NCI-H1694 treated with DMSO at 0.1 percent for 48 hours (cell line): ENCODE data around the gene RAET1E.
"Not testable (repeated sequence)": the region's sequence is repeated elsewhere in the genome, so short reads cannot be mapped to it uniquely, and the experiment has no call there.

ENCODE experiments used
- DNase-seq: peaks from one replicate; lab custom pipeline; 2025; lab: John Stamatoyannopoulos, UW

Gene RAET1E

DNA sequence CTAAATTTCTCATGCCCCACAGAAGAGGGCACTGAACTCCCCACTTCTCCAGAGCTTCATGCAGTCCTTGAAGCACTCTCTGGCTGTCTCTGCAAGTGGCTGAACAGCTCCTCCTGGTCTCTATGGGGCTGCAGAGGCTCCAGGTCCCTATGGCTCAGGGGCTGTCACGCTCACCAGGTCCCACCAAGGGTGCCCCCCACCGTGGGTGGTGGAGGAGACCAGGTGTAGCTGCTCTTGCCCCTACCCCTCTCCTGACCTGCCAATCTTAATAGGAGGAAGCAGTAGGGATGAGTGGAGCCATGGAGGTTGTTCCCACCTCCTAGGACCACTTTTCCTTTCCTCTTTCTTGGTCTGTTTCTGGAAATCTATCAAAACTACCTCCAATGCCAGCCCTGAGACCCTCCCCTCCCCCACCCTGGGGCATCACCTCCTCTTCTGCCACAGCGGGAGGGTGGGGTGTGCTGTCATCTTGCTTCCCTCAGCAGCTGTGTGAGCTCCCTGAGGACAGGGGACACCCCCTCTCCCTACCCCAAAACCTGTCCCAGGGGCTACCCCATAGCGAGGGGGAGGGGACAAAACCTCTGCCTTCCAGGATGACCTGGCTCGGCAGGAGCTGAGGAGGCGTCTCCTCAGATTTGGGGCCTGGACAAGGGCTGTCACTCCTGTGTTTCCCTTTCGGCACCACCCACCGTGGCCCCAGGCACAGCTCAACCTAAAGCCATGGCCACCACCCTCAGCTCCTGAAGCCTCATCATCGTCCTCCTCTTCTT is 12.0 kb upstream of the RAET1E start:
- no peak for DNase-seq

DNA sequence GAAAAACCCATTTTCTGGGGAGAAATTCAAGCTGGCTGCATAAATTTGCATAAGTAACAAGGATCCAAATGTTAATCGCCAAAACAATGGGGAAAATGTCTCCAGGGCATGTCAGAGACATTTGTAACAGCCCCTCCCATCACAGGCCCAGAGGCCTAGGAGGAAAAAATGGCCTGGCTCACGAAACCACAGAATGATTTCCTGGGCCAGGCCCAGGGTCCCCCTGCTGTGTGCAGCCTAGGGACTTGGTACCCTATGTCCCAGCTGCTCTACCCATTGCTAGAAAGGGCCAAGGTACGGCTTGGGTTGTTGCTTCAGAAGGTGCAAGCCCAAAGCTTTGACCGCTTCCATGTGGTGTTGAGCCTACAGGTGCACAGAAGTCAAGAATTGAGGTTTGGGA is 10.6 kb upstream of the RAET1E start:
- DNase-seq, result not testable (repeated sequence)

DNA sequence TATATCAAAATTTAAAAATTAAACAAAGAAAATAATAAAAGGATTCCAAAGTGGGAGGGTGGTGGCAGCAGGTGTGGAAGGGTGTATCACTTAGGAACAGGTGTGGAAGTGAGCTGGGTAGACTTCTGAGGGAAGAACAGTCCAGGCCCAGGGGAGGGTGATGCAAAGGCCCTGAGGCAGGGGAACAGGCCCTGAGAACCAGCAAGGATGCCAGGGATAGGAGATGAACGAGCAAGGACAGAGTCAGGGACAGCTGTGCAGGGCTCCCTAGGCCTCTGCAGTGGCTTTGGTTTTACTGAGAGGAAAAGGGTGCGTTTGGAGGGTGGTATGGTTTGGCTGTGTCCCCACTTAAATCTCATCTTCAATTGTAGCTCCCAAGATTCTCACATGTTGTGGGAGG is 9.4 kb upstream of the RAET1E start:
- no peak for DNase-seq

DNA sequence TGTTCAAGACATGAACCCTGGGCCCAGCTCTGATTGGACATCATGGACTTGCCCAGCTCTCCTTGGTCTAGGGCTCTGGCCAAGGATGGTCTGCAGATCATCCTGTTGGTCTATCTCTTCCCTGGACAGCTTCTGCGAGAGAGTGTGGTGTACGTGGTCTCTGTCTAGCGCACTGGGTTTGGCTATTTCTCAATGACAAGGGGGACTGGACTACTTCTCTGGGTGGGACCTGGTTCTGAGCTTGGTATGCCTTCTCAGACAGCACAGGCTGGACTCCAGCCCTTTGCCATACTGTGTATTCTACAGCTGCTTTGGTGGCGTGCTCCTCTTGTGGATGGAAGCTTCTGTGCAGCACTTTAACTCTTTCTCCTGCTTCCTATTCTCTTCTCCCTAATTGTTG is 8.5 kb upstream of the RAET1E start:
- no peak for DNase-seq

DNA sequence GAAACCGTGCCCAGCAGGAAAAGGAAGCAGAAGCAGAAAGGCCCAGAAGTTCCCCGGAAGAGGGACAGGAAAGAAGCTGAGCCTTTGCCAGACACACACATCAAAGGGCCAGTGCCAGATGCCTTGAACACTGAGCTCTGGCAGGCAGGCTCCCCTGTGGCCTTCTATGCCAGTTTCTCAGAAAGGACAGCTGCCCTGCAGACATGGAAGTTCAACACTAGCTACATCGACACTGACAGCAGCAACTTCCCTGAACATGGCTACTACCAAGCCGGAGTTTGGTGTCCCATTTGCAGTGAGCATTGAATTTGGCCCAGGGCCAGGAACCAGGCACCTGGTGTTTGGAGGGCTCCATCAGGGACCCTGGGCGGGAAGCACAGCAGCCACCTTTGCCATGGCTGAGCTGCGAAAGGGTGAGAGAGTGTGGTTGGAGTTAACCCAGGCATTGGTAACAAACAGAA is 8.0 kb upstream of the RAET1E start:
- no peak for DNase-seq

DNA sequence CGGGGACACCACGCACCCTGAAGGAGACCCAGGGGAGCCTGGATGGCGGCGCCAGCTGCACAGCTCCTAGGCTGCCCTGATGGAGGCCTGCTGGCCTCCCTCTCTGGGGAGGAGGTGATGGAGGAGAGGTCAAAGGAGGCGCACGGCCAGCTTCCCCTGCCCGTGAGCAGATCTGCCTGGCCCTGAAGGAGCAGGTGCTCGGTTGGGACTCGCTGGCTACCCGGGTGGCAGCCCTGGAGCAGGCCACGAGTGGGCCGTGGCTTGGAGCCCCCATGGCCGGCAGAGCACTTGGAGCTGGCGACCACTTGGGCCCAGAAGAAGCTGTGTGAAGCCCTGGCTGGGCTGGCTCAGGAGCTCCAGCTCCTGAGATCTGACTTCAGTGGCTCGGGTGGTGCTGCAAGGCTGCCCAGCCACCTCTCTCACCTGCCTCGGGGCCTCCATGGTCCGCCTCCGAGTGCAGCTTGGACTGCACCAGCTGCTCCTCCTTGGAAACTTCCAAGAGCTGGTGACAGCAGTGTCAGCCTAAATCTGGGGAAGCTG is 7.5 kb upstream of the RAET1E start:
- no peak for DNase-seq

DNA sequence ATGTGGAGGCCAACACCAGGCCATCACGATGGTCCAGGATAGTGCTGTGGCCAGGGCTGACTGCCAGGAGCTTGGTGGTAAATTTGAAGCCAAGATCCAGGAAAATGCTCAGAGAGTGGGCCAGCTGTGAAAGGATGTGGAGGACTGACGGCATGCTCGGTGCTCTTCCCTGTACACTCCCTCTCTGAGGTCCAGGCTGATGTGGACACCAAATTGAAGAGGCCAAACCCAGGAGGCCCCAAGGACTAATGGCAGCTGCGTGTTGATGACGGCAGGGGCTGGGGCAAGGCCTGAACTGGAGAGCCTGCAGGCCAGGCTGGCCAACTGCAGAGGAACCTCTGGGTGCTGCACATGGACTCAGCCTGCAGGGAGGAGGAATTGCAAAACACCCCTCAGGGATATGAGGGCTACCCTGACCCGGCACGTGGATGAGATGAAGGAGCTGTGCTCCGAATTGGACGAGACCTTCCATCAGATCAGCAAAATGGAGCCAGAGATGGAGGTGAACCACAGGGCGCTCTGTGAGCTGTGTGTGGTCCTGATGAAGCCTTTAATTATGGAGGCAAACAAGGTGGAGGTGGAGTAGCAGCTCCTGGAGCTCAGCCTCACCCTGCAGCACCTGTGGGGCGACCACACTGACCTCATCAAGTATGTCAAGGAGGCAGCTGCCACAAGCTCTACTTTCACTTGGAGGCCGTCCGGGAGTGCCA is 6.9 kb upstream of the RAET1E start:
- DNase-seq, result no peak

DNA sequence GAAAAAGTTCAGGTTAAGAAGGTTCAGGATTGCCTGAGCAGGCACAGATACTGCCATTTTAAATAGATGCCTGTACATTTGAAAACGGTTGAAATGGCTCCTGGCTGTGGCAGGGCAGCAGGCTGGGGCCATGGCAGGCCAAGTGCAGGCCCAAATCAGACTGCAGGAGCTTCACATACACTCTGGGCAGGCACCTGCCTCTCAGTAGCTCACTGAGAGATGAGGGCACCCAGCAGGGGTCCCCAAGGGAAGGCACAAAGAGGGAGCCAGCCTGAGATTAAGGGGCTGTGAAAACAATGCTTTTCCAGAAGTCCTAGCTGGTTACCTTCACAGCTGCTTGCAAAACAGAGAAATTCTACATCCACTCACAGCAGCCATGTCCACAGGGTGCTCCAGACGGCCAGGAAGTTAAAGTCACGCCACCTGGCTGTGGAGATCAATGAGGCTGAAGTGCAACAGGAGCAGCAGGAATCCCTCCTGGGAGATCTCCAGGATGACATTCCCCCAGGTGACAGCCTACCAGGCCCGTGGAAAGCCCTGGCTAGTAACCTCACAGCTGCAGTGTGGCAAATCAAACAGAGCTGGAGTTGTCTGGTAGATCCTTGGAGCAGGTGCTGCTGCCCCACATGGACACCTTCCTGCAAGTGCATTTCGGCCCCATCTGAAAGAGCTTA is 6.2 kb upstream of the RAET1E start:
- no peak for DNase-seq

DNA sequence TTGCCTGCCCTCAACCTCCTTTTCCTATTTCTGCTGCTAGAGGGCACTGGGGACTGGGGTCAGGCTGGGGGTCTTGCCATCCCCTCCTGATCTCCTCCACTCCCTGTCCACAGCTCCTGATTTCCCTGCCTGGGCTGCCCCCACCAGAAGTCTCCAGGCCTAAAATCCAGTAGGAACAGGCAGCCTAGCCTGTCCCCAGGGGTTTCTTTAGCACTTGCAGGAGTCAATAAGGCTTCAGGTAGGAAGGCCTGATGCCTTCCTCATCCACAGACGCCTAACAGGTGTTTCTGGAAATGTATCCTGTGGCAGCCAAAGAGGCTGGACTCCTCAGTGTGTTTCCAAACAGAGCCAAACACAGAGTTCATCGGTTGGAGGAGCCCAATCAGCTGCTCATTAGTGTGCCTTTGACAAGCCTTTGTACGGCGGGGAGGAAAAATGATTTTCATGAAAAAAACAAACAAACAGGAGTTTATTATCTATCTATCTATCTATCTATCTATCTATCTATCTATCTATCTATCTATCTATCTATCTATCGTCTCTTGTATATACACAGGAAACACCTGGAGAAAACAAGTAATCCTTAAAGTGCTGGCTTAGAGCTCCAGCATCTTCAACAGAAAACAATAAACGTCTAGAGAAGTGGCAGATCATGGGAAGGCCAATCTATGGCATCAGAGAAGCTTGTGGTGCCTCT is 3.7 kb upstream of the RAET1E start:
- no peak for DNase-seq

DNA sequence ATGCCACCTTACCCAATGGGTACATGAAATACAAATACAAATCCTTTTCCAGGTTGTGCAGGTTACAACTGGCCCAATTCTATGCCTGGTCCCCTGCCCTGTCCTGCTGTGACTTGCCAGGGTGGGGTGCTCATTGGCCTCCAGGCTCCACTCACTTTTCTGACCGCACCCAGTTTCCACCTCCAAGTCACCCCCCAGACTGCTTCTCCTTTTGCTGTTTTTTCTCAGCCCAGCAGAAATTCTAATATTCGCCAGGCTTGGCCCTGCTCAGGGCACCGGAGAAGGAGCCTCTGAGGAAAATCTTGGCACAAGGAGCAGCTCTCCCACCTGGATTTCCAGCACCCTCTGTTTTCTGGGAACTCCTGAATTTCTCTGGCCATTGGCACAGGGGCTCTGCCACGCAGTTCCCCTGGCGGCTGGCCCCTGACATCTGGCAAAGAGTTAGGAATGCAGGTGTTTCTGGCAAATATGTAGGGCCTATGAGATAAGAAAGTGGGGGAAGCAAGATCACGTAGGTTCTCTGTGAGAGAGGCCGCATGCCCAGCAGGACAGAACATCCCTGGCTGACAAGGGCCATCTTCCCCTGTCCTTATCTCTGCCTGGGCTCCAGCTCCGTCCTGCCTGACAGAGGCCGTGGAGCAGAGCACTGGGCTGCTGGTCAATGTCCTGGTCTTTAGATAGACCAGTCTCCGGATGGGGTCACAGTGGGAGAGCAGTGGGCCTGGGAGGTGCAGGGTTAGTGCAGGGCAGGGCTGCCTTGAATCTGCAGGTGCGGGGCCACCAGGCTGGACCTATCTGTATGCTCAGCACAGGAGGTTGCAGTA is 2.9 kb upstream of the RAET1E start:
- DNase-seq, result no peak

DNA sequence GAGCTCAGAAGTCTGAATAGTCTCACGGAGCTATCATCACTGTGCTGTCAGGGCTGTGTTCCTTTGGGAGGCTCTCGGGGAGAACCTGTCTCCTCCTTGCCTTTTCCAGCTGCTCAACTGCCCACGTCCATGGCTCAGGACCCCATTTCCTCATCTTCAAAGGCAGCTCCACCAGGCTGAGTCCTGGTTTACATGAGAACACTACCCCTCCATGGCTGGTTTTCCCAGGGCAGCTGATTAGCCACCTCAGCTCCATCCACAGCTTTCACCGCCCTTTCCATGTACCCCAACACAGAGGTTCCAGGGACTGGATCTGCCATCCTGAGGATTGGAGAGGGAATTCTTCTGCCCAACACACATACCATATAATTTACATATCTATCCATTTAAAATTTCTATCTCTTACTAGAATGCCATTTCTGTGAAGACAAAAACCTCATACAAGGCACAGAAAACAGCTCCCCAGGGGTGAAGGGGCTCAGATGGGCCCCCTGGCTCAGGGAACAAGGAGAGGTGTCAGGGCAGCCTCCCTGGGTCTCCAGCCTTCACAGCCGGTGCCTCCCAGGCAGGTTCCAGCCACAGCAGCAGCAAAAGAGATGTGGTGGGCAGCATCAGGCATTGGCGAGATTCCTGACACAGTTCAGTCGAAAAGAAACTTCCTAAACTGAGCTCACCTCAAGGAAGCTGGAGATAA is 2.2 kb upstream of the RAET1E start:
- DNase-seq, result no peak

DNA sequence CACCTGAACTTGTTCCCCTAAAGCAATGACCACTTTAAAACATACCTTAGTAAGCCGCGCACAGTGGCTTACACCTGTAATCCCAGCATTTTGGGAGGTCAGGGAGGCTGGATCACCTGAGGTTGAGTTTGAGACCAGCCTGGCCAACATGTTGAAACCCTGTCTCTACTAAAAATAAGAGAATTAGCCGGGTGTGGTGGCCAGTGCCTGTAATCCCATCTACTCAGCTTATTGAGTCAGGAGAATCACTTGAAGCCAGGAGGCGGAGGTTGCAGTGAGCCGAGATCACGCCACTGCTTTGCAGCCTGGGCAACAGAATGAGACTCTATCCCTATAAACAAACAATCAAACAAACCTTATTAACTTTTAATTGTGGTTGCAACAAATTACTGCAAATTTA is 1.6 kb upstream of the RAET1E start:
- no peak for DNase-seq

DNA sequence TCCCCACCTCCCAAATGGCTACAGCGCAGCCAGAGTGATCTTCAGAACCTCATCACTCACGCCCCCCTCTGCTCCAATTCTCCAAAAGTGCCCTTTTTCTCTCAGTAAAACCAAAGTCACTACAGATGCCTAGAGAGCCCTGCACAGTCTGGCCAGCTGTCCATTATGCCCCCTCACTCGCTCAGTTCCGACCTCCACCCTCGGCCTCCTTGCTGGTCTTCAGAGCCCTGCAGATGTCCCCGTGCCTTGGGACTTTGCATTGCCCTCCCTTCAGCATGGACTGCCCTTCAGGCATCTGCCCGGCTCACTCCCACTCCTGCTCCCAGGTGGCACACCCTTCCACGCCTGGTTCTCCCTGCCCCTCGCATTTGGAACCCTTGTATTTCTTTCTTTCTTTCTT is 1.1 kb upstream of the RAET1E start:
- DNase-seq, result no peak

DNA sequence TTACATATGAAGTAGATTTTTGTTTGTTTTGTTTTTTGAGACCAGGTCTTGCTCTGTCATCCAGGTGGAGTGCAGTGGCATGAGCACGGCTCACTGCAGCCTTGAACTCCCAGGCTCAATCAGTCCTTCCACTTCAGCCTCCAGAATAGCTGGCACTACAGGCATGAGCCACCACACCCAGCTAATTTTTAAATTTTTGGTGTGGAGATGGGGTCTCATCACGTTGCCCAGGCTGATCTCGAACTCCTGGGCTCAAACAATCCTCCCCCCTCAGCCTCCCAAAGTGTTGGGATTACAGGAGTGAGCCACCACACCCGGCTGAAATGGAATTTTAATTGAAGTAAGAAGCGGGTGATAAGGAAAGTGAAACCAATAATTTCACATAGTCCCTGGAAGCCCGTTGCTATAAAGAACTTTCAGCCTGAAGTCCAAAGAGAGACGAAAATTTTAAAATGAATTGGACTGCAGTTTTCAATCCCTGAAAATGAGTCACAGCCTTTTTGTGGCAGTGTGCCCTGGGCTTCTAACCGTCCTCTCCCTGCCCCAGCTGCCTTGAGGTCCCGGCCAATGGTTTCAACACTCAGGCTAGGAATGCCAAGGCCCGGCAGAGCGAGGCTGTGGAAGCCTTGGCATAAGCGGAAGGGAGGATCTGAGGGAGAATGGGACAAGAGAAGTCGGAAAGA is 757 bp downstream of the RAET1E start:
- no peak for DNase-seq

DNA sequence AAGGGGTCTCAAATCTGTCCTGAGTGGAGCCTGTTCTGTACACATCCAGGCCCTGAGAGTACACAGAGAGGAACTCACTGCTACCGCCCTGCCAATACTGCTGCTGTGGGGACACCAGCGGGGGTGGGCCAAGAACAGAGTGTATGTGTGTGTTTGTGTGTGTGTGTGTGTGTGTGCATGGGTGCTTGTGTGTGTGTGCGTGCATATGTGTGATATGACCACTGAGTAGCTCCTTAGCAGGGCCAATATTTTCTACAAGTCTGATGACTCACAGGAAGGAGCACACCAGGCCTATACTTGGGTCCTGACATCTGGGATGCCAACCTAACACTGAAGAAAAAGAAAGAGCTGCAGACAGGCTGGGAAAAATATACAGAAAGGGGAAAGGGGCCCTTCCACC is 1.4 kb downstream of the RAET1E start:
- no peak for DNase-seq

DNA sequence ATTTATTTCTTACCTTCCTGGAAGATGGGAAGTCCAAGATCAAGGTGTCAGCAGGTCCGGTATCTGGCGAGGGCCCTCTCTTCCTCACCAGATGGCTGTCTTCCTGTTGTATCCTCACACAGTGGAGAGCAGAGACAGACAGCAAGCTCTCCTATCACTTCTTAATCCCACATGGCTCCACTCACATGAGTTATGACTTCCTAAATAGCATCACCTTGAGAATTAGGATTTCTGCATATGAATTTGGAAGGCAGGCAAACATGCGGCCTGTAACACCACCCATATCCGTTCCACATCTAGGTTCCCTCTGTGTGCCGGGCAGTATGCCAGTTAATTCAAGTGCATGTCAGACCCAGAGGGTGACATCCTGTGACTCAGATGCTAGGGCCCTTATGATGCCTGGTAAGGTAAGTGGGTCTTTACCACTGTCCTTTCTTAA is 2.1 kb downstream of the RAET1E start:
- DNase-seq, result no peak

DNA sequence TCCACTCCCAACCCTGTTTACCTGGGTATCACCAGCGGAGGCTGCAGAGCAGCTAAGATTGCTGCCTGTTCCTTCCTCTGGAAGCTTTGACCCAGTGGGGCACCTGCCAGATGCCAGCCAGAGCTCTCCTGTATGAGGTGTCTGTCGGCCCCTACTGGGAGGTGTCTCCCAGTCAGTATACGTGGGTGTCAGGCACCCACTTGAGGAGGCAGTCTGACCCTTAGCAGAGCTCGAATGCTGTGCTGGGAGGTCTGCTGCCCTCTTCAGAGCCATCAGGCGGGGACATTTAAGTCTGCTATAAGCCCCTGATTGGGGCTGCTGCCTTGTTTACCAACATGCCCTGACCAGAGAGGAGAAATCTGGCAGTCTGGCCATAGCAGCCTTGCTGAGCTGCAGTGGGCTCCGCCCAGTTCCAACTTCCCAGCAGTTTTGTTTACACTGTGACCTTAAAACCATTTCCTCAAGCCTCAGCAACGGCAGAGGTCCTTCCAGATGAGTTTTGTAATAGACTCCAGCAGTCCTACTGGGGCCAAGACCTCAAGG is 2.8 kb downstream of the RAET1E start:
- no peak for DNase-seq

DNA sequence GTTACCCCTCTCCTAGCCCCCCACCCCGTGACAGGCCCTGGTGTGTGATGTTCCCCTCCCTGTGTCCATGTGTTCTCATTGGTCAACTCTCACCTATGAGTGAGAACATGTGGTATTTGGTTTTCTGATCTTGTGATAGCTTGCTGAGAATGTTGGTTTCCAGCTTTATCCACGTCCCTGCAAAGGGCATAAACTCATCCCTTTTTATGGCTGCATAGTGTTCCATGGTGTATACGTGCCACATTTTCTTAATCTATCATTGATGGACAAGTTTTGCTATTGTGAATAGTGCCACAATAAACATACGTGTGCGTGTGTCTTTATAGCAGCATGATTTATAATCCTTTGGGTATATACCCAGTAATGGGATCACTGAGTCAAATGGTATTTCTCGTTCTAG is 6.0 kb downstream of the RAET1E start:
- DNase-seq, result not testable (repeated sequence)

DNA sequence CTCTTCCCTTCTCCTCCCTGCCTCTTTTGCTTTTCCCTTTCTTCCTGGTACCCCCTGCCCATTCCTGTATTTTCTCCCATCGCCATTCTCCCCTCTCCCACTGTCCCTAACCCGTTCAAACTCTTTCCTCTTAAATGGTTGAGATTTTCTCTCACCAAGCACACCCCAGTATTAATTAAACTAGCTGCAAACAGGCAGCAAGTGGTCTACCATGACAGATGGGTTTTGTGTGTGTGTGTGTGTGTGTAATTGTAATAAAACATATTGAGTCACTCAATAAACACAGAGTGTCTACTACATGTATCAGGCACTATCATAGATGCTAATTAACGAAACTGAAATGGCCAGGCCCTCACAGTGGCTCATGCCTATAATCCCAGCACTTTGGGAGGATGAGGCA is 6.7 kb downstream of the RAET1E start:
- DNase-seq, result no peak

DNA sequence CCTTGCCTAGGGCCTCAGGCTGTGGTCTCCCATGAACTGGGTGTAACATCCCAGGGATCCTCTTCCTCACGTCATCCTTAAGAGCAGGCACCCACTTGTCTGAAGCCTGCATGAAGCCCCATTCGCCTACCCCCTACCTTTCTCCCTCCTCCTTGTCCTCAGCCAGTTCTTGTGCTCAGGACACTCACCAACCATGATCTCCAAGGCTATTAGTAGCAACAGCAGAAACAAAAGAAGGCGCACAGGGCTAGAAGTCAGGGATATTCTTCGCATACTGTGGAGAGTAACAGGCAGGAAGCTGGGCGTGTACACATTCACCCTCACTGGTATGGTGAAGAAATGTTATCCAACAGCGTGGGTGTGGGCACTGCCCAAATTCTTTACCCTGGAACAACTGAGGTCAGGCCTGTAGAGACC is 7.3 kb downstream of the RAET1E start:
- DNase-seq, result no peak
